CD4-positive, alpha-beta T cell treated with Interleukin-17A for 1 hour (primary cell): ENCODE measurements around the gene ZNF579.

Experiments used
- DNase-seq: peaks from one replicate; pipeline ENCODE4 v3.0.0-alpha.2; 2020

ZNF579 gene, protein sequence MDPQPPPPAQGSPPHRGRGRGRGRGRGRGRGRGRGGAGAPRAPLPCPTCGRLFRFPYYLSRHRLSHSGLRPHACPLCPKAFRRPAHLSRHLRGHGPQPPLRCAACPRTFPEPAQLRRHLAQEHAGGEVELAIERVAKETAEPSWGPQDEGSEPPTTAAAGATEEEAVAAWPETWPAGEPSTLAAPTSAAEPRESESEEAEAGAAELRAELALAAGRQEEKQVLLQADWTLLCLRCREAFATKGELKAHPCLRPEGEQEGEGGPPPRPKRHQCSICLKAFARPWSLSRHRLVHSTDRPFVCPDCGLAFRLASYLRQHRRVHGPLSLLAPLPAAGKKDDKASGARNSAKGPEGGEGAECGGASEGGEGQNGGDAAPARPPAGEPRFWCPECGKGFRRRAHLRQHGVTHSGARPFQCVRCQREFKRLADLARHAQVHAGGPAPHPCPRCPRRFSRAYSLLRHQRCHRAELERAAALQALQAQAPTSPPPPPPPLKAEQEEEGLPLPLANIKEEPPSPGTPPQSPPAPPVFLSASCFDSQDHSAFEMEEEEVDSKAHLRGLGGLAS

DNA sequence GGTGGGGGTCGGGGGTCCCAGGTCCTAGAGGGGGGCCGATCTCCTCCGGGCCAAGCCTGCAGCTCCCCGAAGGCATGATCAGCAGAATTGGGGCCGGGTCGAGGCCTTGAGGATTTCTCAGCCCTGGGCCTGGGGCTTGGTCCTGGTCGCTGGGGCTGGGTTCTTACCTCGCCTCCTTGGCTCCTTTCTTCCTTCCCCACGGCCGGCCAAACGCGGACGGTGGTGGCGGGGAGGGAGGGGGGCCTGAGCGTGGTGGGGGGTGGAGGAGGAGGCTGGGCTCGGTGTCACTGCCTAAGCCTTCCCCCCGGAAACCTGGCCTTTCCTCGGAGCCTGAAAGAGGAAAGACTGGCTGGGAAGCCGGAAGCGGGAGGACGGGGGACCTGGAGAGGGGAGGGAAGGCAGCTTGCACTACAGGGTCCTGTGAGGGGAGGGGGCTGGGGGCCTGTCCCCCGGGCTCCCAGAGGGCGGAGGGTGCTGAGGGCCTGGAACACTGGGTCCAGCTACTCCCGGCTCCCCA lies at the start of gene ZNF579:
TSS of gene ZNF579 (minus strand) at position 221 of the 517 bp plus-strand sequence. CDS start 1,209 bp downstream, outside the sequence.
- peak; percentile 82 for DNase-seq

DNA sequence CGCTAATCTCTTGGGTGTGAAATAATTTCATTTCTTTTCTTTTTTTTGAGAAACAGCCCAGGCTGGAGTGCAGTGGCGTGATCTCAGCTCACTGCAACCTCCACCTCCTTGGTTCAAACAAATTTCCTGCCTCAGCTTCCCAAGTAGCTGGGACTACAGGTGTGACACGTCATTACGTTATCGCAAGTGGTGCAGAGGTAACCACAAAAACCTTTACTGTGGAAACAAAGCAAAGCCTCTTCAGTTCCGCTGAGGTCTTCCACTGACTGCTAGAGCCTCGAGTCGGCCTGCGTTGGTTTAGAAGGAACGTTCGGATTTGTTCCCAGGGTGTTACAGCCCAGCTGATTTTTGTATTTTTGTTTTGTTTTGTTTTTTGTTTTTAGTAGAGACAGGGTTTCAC lies 45.7 kb upstream of the ZNF579 start:
- peak; percentile 86 for DNase-seq

DNA sequence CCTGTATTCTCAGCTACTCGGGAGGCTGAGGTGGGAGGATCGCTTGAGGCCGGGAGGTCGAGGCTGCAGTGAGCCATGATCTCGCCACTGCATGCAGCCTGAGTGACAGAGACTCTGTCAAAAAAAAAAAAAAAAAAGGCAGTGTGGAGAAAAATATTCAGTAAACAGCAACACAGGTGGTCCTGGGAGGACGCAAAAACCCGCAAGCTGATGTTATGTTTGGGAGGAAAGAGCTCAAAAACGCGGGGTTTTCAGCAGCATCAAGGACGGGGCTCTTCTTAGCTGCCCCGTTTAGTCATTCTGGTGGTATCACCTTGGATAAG lies 44.3 kb upstream of the ZNF579 start:
- DNase-seq = no peak

DNA sequence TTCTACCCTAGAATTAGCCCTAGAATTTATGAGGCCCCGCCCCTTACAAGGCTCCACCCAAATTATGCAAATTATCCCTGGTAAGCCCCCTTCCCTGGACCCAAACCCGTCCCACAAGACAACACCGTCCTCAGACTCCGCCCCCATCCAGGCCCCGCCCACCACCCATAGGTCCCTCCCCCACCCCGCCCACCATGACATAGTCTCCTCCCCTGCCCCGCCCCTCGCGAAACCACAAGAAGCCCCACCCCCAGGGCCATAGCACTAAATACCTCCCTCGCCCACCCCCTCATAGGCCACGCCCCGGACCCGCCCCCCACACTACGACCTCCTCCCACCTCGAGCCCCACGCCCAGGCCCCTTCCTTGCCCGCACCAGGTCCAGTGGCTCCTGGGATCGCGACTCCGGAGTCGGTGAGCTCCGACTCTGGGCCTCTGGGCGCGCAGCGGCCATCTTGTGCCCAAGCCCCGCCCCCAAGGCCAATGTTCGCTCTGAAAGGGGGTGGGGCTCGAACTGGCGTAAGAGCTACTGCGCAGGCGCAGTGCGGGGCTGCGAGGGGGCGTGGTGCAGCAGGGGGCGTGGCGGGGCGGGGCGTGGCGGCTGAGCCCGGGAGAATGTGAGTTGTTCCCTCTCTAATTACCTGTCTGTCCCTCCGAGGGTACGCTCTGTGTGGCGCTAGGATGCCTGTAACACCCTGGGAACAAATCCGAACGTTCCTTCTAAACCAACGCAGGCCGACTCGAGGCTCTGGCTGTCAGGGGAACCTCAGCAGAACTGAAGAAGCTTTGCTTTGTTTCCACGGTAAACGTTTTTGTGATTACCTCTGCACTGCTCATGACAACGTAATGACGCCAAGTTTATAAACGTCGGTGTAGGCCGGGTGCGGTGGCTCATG lies 43.7 kb upstream of the ZNF579 start, which contains the start of gene ZNF784:
TSS of gene ZNF784 (minus strand) at position 458 of the 895 bp plus-strand sequence. CDS start at position 453, 5 bp downstream.
- DNase-seq = peak; percentile 91

DNA sequence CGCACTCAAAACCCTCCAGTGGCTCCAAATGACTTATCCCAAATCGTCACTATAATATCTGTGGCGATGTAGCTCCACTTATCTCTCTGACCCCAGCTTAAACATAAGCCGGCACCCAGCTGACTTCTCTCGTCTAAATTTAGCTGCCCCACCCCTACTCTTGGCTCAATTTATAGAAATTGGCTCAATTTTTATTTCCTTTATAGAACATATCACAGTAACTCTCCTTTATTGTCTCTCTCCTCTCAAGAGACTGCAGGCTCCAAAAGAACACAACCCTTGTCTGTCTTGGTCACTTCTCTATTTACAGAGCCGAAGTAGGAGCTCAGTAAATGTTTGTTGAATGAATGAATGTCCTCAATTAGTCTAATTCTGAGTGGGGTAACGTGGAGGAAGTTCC lies 42.9 kb upstream of the ZNF579 start:
- DNase-seq = no peak

DNA sequence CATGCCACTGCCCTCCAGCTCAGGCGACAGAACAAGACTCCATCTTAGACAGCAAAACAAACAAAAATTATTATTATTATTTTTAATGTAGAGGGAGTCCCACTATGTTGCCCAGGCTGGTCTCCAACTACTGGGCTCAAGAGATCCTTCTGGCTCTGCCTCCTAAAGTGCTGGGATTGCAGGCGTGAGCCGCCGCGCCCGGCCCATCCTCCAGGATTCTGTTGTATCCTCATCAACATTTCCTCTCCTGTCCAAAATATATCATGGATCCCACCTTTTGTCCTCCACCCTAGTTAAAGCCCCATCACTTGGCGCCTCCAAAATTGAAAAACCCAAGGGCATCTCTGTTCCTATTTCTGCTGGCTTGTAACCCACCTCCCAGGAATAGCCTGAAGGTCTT lies 42.5 kb upstream of the ZNF579 start:
- DNase-seq = no peak

DNA sequence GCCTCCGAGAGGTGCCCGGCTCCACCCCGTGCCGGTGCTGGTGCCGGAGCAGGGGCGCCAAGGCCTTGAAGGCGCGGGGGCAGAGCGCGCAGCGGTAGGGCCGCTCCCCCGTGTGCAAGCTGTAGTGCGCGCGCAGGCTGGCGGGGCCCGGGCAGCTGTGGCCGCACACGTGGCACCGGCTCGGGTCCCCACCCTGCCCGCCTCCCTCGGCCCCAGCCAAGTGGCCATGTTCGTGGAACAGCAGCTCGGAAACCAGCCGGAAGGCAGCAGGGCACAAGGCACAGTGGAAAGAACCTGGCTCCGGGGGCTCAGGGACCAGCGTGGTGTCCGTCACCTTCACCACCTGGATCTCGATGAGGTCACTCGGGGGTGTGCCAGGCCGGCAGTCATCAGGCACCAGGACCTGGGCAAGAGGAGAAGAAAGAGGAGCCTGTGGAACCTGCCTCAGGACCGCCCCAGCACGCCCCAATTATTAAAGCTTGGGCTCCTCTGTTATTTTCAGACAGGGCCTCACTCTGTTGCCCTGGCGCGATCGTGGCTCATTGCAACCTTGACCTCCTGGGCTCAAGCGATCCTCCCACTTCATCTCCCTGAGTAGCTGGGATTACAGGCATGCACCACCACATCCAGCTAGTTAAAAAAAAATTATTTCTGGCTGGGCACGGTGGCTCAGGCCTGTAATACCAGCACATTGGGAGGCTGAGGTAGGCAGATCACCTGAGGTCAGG lies 41.8 kb upstream of the ZNF579 start:
- no peak for DNase-seq

DNA sequence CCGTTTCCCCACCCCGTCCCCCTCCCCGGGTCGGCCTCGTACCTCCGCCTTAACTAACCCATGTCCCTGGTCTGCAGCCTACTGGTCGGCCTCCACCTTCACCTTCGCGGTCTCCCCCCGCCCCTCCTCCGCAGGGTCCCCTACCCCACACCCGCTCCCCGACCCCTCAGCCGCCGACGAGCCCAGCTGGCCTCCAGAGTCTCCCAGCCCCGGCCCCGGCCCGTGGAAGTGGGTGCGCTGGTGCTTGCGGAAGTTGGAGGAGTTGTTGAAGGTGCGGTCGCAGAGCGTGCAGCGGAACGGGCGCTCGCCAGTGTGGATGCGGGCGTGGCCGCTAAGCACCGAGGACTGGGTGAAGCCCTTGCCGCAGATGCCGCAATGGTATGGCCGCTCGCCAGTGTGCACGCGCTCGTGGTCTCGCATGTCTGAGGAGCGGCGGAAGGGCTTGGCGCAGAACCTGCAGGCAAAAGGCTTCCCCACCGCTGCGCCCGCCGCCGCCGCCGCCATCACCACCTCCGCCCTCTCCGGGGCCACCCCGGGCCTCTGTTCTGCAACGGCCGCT lies 41.1 kb upstream of the ZNF579 start:
- no peak for DNase-seq

DNA sequence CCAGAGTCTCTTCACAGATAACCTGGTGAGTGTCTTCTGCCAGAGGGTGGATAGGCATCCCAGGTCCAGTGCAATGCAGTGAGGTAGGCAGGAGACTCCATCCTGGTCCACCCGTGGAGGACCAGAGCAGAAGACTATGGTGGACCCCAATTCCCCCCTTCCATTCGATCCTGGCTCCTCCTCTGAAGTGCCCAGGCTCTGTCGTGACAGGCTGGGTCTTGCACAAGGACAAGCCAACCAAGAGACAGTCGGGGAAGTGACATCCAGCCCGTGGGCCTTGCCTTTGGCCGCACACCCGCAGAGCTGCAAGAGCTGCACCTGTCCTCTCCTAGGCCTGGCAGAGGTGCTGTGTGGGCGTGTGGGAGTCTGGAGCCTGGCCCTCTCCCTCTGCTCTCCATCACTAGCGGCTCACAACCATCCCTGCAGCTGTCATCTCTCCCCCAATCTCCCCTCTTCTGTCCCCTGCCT lies 40.6 kb upstream of the ZNF579 start:
- no peak for DNase-seq

DNA sequence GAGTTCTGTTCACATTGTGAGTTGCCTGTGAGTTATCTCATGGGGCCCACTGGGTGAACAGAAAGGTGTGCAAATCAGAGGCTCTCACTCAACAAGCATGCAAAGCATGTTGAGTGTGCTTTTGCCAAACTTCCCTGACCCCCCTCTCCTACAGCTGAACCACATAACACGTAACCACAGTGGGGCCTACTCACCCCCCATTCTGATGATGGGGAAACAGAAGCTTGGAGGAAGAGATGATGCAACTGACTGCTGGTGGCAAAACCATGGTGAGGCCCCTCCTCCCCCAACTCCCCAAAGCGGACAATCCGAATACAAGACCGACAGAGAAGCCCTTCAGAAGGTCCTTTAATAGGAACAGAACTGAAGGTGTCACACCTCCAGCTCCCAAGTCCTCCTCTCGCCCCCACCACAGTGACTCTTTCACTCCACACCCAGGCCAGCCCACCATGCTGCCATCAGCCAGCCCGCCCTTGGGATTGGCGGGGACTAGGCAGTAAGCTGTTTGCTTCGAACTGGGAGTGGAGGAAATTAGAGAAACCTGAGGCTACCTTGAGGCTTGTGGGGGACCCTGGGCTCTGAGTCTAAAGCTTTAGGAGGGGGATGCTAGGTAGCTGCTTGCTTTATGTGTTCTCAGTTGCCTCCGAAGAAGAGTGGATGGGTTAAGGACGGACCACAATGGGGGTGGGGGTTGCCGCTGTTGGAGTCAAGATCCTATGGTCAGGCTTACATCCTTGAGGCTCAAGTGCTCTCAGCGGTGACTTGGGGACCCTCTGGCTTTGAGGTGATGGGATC lies 40.0 kb upstream of the ZNF579 start:
- peak; percentile 44 for DNase-seq

DNA sequence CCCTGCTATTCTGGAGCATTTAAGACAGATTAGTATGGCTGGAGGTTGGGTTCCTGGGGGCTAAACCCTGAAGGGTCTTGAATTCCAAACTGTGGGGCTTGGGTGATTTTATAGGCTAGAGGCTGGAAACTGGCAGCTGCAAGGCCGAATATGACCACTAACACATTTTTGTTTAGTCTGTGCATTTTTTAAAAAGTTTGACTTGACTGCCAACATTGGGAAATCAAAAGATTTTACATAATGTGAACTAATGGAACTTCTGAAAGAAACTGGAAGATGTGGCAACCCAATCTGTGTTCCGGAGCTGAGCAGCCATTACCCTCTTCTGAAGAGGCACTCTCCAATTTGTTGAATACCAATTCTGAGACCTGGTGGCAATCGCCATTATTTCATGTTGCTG lies 38.6 kb upstream of the ZNF579 start:
- DNase-seq = no peak

DNA sequence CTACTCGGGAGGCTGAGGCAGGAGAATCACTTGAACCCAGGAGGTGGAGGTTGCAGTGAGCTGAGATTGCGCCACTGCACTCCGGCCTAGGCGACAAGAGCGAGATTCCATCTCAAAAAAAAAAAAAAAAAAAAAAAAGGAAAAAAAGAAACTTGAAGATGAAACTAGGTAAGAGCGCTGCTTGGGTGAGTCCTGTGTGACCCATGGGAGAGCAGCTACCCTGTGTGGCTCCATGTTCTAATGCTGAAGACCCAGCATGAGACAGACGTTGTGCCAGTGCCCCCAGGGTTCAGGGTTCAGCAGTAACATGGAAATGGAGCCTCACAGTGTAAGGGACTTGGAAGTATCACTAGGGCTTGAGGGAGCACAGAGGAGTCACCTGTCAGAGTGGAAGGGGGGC lies 37.8 kb upstream of the ZNF579 start:
- no peak for DNase-seq

DNA sequence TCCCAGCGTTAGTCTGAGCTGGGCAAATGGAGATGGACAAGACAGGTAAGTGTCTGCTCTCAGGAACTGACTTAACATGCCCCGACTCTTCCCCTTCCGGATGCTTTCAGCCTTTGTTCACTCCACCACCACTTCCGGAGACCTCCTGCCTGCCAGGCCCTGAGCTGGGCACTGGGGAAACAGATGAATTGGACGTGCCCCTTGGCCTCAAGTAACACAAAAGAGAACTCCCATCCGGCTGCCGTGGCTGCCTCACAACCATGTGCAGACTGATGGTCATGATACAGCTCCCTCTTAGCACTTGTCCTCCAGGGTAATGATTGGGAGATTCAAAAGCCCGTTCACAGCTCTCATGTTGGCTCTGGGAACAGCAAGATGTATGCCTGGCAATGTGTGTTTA lies 36.8 kb upstream of the ZNF579 start:
- DNase-seq = no peak

DNA sequence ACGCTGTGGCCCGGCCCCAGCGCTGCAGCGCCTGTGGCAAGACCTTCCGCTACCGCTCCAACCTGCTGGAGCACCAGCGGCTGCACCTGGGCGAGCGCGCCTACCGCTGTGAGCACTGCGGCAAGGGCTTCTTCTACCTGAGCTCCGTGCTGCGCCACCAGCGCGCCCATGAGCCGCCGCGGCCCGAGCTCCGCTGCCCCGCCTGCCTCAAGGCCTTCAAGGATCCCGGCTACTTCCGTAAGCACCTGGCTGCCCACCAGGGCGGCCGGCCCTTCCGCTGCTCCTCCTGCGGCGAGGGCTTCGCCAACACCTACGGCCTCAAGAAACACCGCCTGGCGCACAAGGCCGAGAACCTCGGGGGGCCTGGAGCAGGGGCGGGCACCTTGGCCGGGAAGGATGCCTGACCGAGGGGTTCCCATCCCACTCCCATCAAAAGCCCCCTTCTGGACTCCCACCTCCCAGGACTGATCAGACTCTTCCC lies 35.8 kb upstream of the ZNF579 start:
- no peak for DNase-seq

DNA sequence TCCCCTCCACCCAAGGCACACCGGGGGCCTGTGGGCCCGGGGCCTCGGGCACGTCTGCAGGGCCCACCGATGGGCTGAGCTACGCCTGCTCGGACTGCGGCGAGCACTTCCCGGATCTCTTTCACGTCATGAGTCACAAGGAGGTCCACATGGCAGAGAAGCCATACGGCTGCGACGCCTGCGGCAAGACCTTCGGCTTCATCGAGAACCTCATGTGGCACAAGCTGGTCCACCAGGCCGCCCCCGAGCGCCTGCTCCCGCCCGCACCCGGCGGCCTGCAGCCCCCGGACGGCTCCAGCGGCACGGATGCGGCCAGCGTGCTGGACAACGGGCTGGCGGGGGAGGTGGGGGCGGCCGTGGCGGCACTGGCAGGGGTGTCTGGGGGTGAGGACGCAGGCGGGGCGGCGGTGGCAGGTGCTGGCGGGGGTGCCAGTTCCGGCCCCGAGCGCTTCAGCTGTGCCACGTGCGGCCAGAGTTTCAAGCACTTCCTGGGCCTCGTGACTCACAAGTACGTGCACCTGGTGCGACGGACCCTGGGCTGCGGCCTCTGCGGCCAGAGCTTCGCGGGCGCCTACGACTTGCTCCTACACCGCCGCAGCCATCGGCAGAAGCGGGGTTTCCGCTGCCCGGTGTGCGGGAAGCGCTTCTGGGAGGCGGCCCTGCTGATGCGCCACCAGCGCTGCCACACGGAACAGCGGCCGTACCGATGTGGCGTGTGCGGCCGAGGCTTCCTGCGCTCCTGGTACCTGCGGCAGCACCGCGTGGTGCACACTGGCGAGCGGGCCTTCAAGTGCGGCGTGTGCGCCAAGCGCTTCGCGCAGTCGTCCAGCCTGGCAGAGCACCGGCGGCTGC lies 35.1 kb upstream of the ZNF579 start:
- DNase-seq = no peak

DNA sequence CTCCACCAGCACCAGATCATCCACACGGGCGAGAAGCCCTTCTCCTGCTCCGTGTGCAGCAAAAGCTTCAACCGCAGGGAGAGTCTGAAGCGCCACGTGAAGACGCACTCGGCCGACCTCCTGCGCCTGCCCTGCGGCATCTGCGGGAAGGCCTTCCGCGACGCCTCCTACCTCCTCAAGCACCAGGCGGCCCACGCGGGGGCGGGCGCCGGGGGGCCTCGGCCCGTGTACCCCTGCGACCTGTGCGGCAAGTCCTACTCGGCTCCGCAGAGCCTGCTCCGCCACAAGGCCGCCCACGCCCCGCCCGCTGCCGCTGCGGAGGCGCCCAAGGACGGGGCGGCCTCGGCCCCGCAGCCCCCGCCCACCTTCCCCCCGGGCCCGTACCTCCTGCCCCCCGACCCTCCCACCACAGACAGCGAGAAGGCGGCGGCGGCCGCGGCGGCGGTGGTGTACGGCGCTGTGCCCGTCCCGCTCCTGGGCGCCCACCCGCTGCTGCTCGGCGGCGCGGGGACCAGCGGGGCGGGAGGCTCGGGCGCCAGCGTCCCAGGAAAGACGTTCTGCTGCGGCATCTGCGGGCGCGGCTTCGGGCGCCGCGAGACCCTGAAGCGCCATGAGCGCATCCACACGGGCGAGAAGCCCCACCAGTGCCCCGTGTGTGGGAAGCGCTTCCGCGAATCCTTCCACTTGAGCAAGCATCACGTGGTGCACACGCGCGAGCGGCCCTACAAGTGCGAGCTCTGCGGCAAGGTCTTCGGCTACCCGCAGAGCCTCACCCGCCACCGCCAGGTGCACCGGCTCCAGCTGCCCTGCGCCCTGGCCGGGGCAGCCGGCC lies 34.3 kb upstream of the ZNF579 start:
- DNase-seq = no peak

DNA sequence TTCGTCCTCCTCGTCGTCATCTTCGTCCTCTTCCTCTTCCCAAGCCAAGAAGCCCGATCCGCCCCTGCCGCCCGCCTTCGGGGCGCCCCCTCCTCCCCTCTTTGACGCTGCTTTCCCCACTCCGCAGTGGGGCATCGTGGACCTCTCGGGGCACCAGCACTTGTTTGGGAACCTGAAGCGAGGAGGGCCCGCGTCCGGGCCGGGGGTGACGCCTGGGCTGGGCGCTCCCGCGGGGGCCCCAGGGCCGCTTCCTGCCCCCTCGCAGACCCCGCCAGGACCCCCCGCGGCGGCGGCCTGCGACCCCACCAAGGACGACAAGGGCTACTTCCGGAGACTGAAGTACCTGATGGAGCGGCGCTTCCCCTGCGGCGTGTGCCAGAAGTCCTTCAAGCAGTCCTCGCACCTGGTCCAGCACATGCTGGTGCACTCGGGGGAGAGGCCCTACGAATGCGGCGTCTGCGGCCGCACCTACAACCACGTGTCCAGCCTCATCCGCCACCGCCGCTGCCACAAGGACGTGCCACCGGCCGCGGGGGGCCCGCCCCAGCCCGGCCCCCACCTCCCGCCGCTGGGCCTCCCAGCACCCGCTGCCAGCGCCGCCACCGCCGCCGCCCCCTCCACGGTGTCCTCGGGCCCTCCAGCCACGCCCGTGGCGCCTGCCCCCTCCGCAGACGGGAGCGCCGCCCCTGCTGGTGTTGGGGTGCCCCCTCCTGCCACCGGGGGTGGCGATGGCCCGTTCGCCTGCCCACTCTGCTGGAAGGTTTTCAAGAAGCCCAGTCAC lies 33.5 kb upstream of the ZNF579 start:
- DNase-seq = no peak

DNA sequence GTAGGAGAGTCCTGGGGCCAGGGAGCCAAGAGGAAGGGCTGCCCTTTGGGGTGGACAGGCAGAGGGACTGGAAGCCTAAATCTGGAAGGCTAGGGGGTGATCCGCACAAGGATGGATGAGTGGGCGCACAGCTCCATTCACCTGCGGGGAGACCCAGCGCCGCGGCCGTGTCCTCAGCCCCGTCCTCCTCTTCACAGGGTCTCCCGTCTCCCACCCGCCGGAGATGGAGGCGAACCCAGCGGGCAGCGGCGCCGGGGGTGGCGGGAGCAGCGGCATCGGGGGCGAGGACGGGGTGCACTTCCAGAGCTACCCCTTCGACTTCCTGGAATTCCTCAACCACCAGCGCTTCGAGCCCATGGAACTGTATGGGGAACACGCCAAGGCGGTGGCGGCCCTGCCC lies 32.7 kb upstream of the ZNF579 start:
- DNase-seq = no peak
